ENCODE measurements around the gene TNNT3.

TNNT3 gene

GRCh38 chr11:1892116-1892515 lies 27.4 kb upstream of the TNNT3 start:
- H3K9me3 ChIP-seq (ENCODE audit: control insufficient read depth, low read length), result no peaks in the 10 kb centered on the region
- H3K4me1 ChIP-seq (ENCODE audit: control insufficient read depth, insufficient read depth, low read length), result no peaks in the 10 kb centered on the region
- no peak overlapping the region for H3K9ac ChIP-seq (ENCODE audit: low read length)
- no peak overlapping the region for H3K4me3 ChIP-seq (ENCODE audit: low read length)
- no peaks in the 10 kb centered on the region for H3K36me3 ChIP-seq (ENCODE audit: control insufficient read depth, insufficient read depth, low read length, severe bottlenecking)
- peaks cover 4% of the 10 kb centered on the region for H3K27me3 ChIP-seq (replicated peaks; ENCODE audit: control insufficient read depth, insufficient read depth, low read length)
- DNase-seq (ENCODE audit: low read depth), result no peak

- Histone ChIP-seq H3K4me3 (ENCODE audit: low read length) (no peak overlapping the region), H3K9me3 (ENCODE audit: control insufficient read depth, low read length) (no peaks in the 10 kb centered on the region), H3K27me3 (replicated peaks; ENCODE audit: control insufficient read depth, insufficient read depth, low read length) (peaks cover 8% of the 10 kb centered on the region), H3K4me1 (ENCODE audit: control insufficient read depth, insufficient read depth, low read length) (no peaks in the 10 kb centered on the region), H3K9ac (ENCODE audit: low read length) (no peak overlapping the region), H3K36me3 (ENCODE audit: control insufficient read depth, insufficient read depth, low read length, severe bottlenecking) (no peaks in the 10 kb centered on the region)
- DNase-seq (ENCODE audit: low read depth), result no peak
These were observed 26.9 kb upstream of the TNNT3 start for GRCh38 chr11:1892558-1892957.

GRCh38 chr11:1893581-1894359 lies 25.7 kb upstream of the TNNT3 start:
- Histone ChIP-seq H3K27me3 (replicated peaks; ENCODE audit: control insufficient read depth, insufficient read depth, low read length) (peaks cover 9% of the 10 kb centered on the region), H3K36me3 (ENCODE audit: control insufficient read depth, insufficient read depth, low read length, severe bottlenecking) (no peaks in the 10 kb centered on the region), H3K4me1 (ENCODE audit: control insufficient read depth, insufficient read depth, low read length) (no peaks in the 10 kb centered on the region), H3K9ac (ENCODE audit: low read length) (no peak overlapping the region), H3K9me3 (ENCODE audit: control insufficient read depth, low read length) (no peaks in the 10 kb centered on the region), H3K4me3 (ENCODE audit: low read length) (no peak overlapping the region)
- DNase-seq (ENCODE audit: low read depth), result no peak

DNA sequence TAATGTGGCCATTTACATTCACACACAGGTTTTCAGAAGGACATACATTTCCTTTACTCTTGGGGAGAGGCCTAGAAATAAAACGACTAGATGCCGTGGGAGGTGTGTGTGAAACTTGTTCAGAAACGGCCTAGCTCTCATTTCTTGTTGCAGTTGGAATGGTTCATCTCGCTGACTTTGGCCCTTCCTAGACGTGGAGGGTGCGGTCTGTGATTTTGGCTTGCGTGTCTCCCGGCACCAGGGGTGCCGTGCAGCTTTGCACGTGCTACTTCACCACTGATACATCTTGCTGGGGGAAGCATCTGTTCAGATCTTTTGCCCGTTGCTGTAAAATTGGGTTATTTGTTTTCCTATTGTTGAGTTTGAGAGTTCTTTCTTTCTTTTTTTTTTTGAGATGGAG lies 24.7 kb upstream of the TNNT3 start:
- no peak for DNase-seq (ENCODE audit: low read depth)
- H3K9ac ChIP-seq (ENCODE audit: low read length), result no peak overlapping the region

DNA sequence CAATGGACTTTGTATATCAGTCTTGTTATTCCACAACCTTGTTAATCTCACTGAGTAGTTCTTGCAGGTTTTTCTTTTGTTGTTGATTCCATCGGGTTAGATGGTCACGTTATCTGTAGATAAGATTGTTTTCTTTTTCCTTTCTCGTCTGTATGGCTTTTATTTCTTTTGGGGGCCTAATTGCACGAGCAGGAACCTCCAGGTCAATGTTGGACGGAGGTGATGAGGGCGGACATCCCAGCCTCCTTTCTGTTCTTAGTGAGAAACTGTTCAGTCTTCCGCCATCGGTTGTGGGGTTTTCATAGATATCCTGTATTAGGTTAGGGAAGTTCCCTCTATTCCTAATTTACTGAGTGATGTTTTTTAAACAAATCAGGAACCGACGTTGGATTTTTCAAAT lies 23.0 kb upstream of the TNNT3 start:
- Histone ChIP-seq H3K4me3 (ENCODE audit: low read length) (no peak overlapping the region), H3K9me3 (ENCODE audit: control insufficient read depth, low read length) (no peaks in the 10 kb centered on the region), H3K27me3 (replicated peaks; ENCODE audit: control insufficient read depth, insufficient read depth, low read length) (peaks cover 14% of the 10 kb centered on the region), H3K9ac (ENCODE audit: low read length) (no peak overlapping the region), H3K4me1 (ENCODE audit: control insufficient read depth, insufficient read depth, low read length) (no peaks in the 10 kb centered on the region), H3K36me3 (ENCODE audit: control insufficient read depth, insufficient read depth, low read length, severe bottlenecking) (no peaks in the 10 kb centered on the region)
- DNase-seq (ENCODE audit: low read depth), result no peak

More for the DNA sequence above, 24.7 kb upstream of the TNNT3 start:
- Histone ChIP-seq H3K9me3 (ENCODE audit: control insufficient read depth, low read length) (no peaks in the 10 kb centered on the region), H3K4me3 (ENCODE audit: low read length) (no peak overlapping the region), H3K36me3 (ENCODE audit: control insufficient read depth, insufficient read depth, low read length, severe bottlenecking) (no peaks in the 10 kb centered on the region), H3K27me3 (replicated peaks; ENCODE audit: control insufficient read depth, insufficient read depth, low read length) (peaks cover 14% of the 10 kb centered on the region), H3K4me1 (ENCODE audit: control insufficient read depth, insufficient read depth, low read length) (no peaks in the 10 kb centered on the region)

- DNase-seq (ENCODE audit: low read depth), result no peak
- no peaks in the 10 kb centered on the region for H3K4me1 ChIP-seq (ENCODE audit: control insufficient read depth, insufficient read depth, low read length)
- H3K9me3 ChIP-seq (ENCODE audit: control insufficient read depth, low read length), result no peaks in the 10 kb centered on the region
- H3K36me3 ChIP-seq (ENCODE audit: control insufficient read depth, insufficient read depth, low read length, severe bottlenecking), result no peaks in the 10 kb centered on the region
- no peak overlapping the region for H3K9ac ChIP-seq (ENCODE audit: low read length)
- H3K4me3 ChIP-seq (ENCODE audit: low read length), result no peak overlapping the region
- H3K27me3 ChIP-seq (replicated peaks; ENCODE audit: control insufficient read depth, insufficient read depth, low read length), result peaks cover 14% of the 10 kb centered on the region
These were observed 22.6 kb upstream of the TNNT3 start for GRCh38 chr11:1896923-1897322.

GRCh38 chr11:1899090-1899489 lies 20.4 kb upstream of the TNNT3 start:
- Histone ChIP-seq H3K9ac (ENCODE audit: low read length) (no peak overlapping the region), H3K4me1 (ENCODE audit: control insufficient read depth, insufficient read depth, low read length) (no peaks in the 10 kb centered on the region), H3K4me3 (ENCODE audit: low read length) (no peak overlapping the region), H3K9me3 (ENCODE audit: control insufficient read depth, low read length) (no peaks in the 10 kb centered on the region), H3K27me3 (replicated peaks; ENCODE audit: control insufficient read depth, insufficient read depth, low read length) (peaks cover 14% of the 10 kb centered on the region), H3K36me3 (ENCODE audit: control insufficient read depth, insufficient read depth, low read length, severe bottlenecking) (no peaks in the 10 kb centered on the region)
- no peak for DNase-seq (ENCODE audit: low read depth)

GRCh38 chr11:1899686-1900085 lies 19.8 kb upstream of the TNNT3 start:
- no peak for DNase-seq (ENCODE audit: low read depth)
- H3K9me3 ChIP-seq (ENCODE audit: control insufficient read depth, low read length), result no peaks in the 10 kb centered on the region
- H3K4me3 ChIP-seq (ENCODE audit: low read length), result no peak overlapping the region
- H3K36me3 ChIP-seq (ENCODE audit: control insufficient read depth, insufficient read depth, low read length, severe bottlenecking), result no peaks in the 10 kb centered on the region
- H3K9ac ChIP-seq (ENCODE audit: low read length), result no peak overlapping the region
- no peaks in the 10 kb centered on the region for H3K4me1 ChIP-seq (ENCODE audit: control insufficient read depth, insufficient read depth, low read length)
- peaks cover 14% of the 10 kb centered on the region for H3K27me3 ChIP-seq (replicated peaks; ENCODE audit: control insufficient read depth, insufficient read depth, low read length)

- Histone ChIP-seq H3K4me1 (ENCODE audit: control insufficient read depth, insufficient read depth, low read length) (peaks cover 24% of the 10 kb centered on the region), H3K9me3 (ENCODE audit: control insufficient read depth, low read length) (no peaks in the 10 kb centered on the region), H3K9ac (ENCODE audit: low read length) (peak overlapping the region; percentile 45), H3K4me3 (ENCODE audit: low read length) (no peak overlapping the region), H3K36me3 (ENCODE audit: control insufficient read depth, insufficient read depth, low read length, severe bottlenecking) (no peaks in the 10 kb centered on the region), H3K27me3 (replicated peaks; ENCODE audit: control insufficient read depth, insufficient read depth, low read length) (no peaks in the 10 kb centered on the region)
- no peak for DNase-seq (ENCODE audit: low read depth)
These were observed 13.3 kb upstream of the TNNT3 start for GRCh38 chr11:1906181-1906580.

- no peaks in the 10 kb centered on the region for H3K9me3 ChIP-seq (ENCODE audit: control insufficient read depth, low read length)
- H3K36me3 ChIP-seq (ENCODE audit: control insufficient read depth, insufficient read depth, low read length, severe bottlenecking), result no peaks in the 10 kb centered on the region
- H3K4me1 ChIP-seq (ENCODE audit: control insufficient read depth, insufficient read depth, low read length), result peaks cover 24% of the 10 kb centered on the region
- no peaks in the 10 kb centered on the region for H3K27me3 ChIP-seq (replicated peaks; ENCODE audit: control insufficient read depth, insufficient read depth, low read length)
- H3K9ac ChIP-seq (ENCODE audit: low read length), result peak overlapping the region; percentile 45
- DNase-seq (ENCODE audit: low read depth), result no peak
- no peak overlapping the region for H3K4me3 ChIP-seq (ENCODE audit: low read length)
These were observed 12.7 kb upstream of the TNNT3 start for GRCh38 chr11:1906611-1907423.

DNA sequence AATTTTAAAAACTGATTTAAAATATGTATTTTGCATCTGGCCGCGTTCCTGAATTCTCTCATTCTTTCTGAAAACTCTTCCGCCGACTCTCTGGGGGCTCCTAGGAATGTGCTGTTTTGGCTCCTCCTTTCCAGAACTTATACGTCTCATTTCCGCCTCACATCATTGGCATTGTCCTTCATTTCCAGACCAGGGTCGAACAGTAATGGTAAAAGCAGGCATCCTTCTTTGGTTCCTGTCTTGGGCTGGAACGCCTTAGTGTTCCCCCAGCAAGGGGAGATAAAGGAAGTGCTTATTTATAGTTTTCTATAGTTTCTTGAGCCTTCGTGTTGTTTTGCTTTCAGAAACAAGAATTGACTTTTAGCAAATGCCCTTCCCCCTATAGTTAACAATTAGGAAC lies 10.9 kb upstream of the TNNT3 start:
- Histone ChIP-seq H3K9ac (ENCODE audit: low read length) (peak overlapping the region; percentile 62), H3K4me3 (ENCODE audit: low read length) (peak overlapping the region; percentile 50), H3K27me3 (replicated peaks; ENCODE audit: control insufficient read depth, insufficient read depth, low read length) (no peaks in the 10 kb centered on the region), H3K4me1 (ENCODE audit: control insufficient read depth, insufficient read depth, low read length) (peaks cover 24% of the 10 kb centered on the region), H3K9me3 (ENCODE audit: control insufficient read depth, low read length) (no peaks in the 10 kb centered on the region), H3K36me3 (ENCODE audit: control insufficient read depth, insufficient read depth, low read length, severe bottlenecking) (no peaks in the 10 kb centered on the region)
- DNase-seq (ENCODE audit: low read depth), result peak; percentile 32

Data from adipocyte (in vitro differentiated cells).